GM23248 (cell line): Measurements from ENCODE around the gene PRKCA. TPM values are rescaled to one million over a fixed set of nuclear protein-coding genes. Genes with fewer than 3 reads are reported as not detected.

Source experiments
- DNase-seq: peaks from one replicate; pipeline ENCODE4 v3.0.0-alpha.2; 2015
- H2AFZ ChIP-seq: fragments of 200-600 bp; sonication (generic); 2 replicates; pipeline ENCODE4 v1.6.1; 2016; ENCODE audit warnings: antibody characterized with exemption
- H3F3A ChIP-seq: fragments of 200-600 bp; sonication (generic); 2 replicates; pipeline ENCODE4 v1.6.1; 2016; ENCODE audit warnings: mild to moderate bottlenecking, antibody characterized with exemption, mixed run types; ENCODE audit not compliant: insufficient read depth
- H3K27ac ChIP-seq: fragments of 200-600 bp; sonication (generic); 2 replicates; pipeline ENCODE4 v1.5.1; 2016; ENCODE audit warnings: mild to moderate bottlenecking
- H3K27me3 ChIP-seq: fragments of 200-600 bp; sonication (generic); replicated peaks from 2 replicates; pipeline ENCODE4 v1.6.1; 2016; ENCODE audit warnings: mild to moderate bottlenecking; ENCODE audit not compliant: insufficient read depth
- H3K36me3 ChIP-seq: fragments of 200-600 bp; sonication (generic); 2 replicates; pipeline ENCODE4 v1.6.1; 2016; ENCODE audit warnings: low read depth, mild to moderate bottlenecking
- H3K4me1 ChIP-seq: fragments of 200-600 bp; sonication (generic); 2 replicates; pipeline ENCODE4 v1.6.1; 2016; ENCODE audit warnings: mild to moderate bottlenecking; ENCODE audit not compliant: insufficient read depth
- H3K4me2 ChIP-seq: fragments of 200-600 bp; sonication (generic); one replicate; pipeline ENCODE4 v1.6.1; 2016; ENCODE audit warnings: mild to moderate bottlenecking; ENCODE audit not compliant: unreplicated experiment
- H3K4me3 ChIP-seq: fragments of 200-600 bp; sonication (generic); 2 replicates; pipeline ENCODE4 v1.5.1; 2016; ENCODE audit warnings: mild to moderate bottlenecking
- H3K79me2 ChIP-seq: fragments of 200-600 bp; sonication (generic); 2 replicates; pipeline ENCODE4 v1.6.1; 2016; ENCODE audit warnings: mild to moderate bottlenecking; ENCODE audit not compliant: insufficient read depth
- H3K9ac ChIP-seq: fragments of 200-600 bp; sonication (generic); 2 replicates; pipeline ENCODE4 v1.6.1; 2016; ENCODE audit warnings: mild to moderate bottlenecking
- H3K9me2 ChIP-seq: fragments of 200-600 bp; sonication (generic); 2 replicates; pipeline ENCODE4 v1.6.1; 2016; ENCODE audit warnings: mixed run types, mild to moderate bottlenecking, moderate library complexity; ENCODE audit not compliant: insufficient read depth
- H3K9me3 ChIP-seq: fragments of 200-600 bp; sonication (generic); one replicate; pipeline ENCODE4 v1.6.1; 2017; ENCODE audit warnings: low read depth
- H4K20me1 ChIP-seq: fragments of 200-600 bp; sonication (generic); 2 replicates; pipeline ENCODE4 v1.6.0; 2016; ENCODE audit not compliant: insufficient read depth
- EZH2 ChIP-seq: fragments of 200-600 bp; sonication (generic); IDR thresholded peaks from 2 replicates; pipeline ENCODE4 v1.6.1; 2018; ENCODE audit warnings: antibody characterized with exemption, mild to moderate bottlenecking; ENCODE audit not compliant: insufficient read depth, poor library complexity, severe bottlenecking
- EZH2phosphoT487 ChIP-seq: fragments of 200-600 bp; sonication (generic); IDR thresholded peaks from 2 replicates; pipeline ENCODE4 v1.6.1; 2018; ENCODE audit warnings: antibody characterized with exemption, moderate library complexity, mild to moderate bottlenecking, low read depth; ENCODE audit not compliant: insufficient read depth
- WGBS, 2 experiments: methylation state at CpG; one replicate each; pipeline ENCODE4 v1.1.6; 2015 to 2017; ENCODE audit warnings: low lambda C conversion rate in 2 of 2, low coverage in 1 of 2; ENCODE audit errors: missing lambda C conversion rate in 2 of 2; 5-methylcytosine and 5-hydroxymethylcytosine counted together
- in situ Hi-C: fragments of 300-500 bp; cut with MboI; formaldehyde crosslinking; loops from 2 replicates; pipeline ENCODE4 v1.15.0; 2020
- polyA plus RNA-seq: library from polyadenylated mRNA; unstranded; fragments of >200 nt; fragmentation: Nextera tagmentation; extraction: Ambion mirVana; gene quantifications from 2 replicates; pipeline ENCODE4 v1.2.1, GENCODE V29; 2016
- total RNA-seq: library from RNA; depleted of rRNA; stranded (reverse); fragments of >200 nt; shearing (Covaris generic); gene quantifications from 2 replicates; pipeline ENCODE4 v1.2.3, GENCODE V29; 2014

PRKCA gene
- total and polyA plus RNA-seq, 2 experiments from 2014 or later, result 17.3 to 28.5 TPM

GRCh38 chr17:66268247-66268927 lies 34.0 kb upstream of the PRKCA start:
- no peaks in the 10 kb centered on the region for H3K9me3 ChIP-seq
- peak; percentile 94 for DNase-seq
- in situ Hi-C loops, result loop anchor here (25.0 kb wide), 1 partner anchor 294 kb away; no protein-coding TSS in a partner anchor
- no peaks in the 10 kb centered on the region for H3K36me3 ChIP-seq
- H4K20me1 ChIP-seq, result no peaks in the 10 kb centered on the region
- H3K27ac ChIP-seq, result no peak overlapping the region
- H3K27me3 ChIP-seq, result no peaks in the 10 kb centered on the region
- H3K4me1 ChIP-seq, result peaks cover 20% of the 10 kb centered on the region
- no peaks in the 10 kb centered on the region for H3K79me2 ChIP-seq
- 49 to 51% methylated on average over 8 of the region's 8 CpGs for WGBS, 2 experiments
- TF ChIP-seq EZH2 (no peak), EZH2phosphoT487 (no peak)
- no peak overlapping the region for H3K4me3 ChIP-seq
- peak overlapping the region; percentile 18 for H3K4me2 ChIP-seq
- no peak overlapping the region for H3K9ac ChIP-seq
- no peaks in the 10 kb centered on the region for H3K9me2 ChIP-seq
- peaks cover 22% of the 10 kb centered on the region for H3F3A ChIP-seq
- no peak overlapping the region for H2AFZ ChIP-seq

- Histone ChIP-seq H3K36me3 (no peaks in the 10 kb centered on the region), H3F3A (peaks cover 38% of the 10 kb centered on the region), H4K20me1 (no peaks in the 10 kb centered on the region), H2AFZ (no peak overlapping the region), H3K9me3 (no peaks in the 10 kb centered on the region), H3K27ac (no peak overlapping the region), H3K4me2 (no peak overlapping the region), H3K4me1 (peaks cover 26% of the 10 kb centered on the region), H3K9me2 (no peaks in the 10 kb centered on the region), H3K9ac (no peak overlapping the region), H3K27me3 (no peaks in the 10 kb centered on the region), H3K79me2 (no peaks in the 10 kb centered on the region), H3K4me3 (no peak overlapping the region)
- WGBS, 2 experiments, result 69 to 78% methylated on average over 2 of the region's 2 CpGs
- no peak for DNase-seq
- in situ Hi-C loops, result loop anchor here (25.0 kb wide), 1 partner anchor 292 kb away; no protein-coding TSS in a partner anchor
- TF ChIP-seq EZH2phosphoT487 (no peak), EZH2 (no peak)
Observed at GRCh38 chr17:66270106-66270505, 32.3 kb upstream of the PRKCA start.

- DNase-seq, result no peak
- Histone ChIP-seq H3K9me3 (no peaks in the 10 kb centered on the region), H3K9ac (no peak overlapping the region), H3K79me2 (no peaks in the 10 kb centered on the region), H3K36me3 (no peaks in the 10 kb centered on the region), H3K4me1 (peaks cover 34% of the 10 kb centered on the region), H3F3A (peaks cover 45% of the 10 kb centered on the region), H3K9me2 (no peaks in the 10 kb centered on the region), H3K4me2 (no peak overlapping the region), H2AFZ (no peak overlapping the region), H4K20me1 (no peaks in the 10 kb centered on the region), H3K4me3 (no peak overlapping the region), H3K27ac (no peak overlapping the region), H3K27me3 (no peaks in the 10 kb centered on the region)
- in situ Hi-C loops, result loop anchor here (25.0 kb wide), 1 partner anchor 291 kb away; no protein-coding TSS in a partner anchor
- 98 to 100% methylated on average over 3 of the region's 3 CpGs for WGBS, 2 experiments
- no peak for TF ChIP-seq EZH2phosphoT487
- TF ChIP-seq EZH2, result no peak
Observed at GRCh38 chr17:66271512-66271911, 30.9 kb upstream of the PRKCA start.

- no peak for TF ChIP-seq EZH2
- TF ChIP-seq EZH2phosphoT487, result peak; percentile 78; the same call in 1 of the 2 replicates
- DNase-seq, result peak; percentile 94
- WGBS, 2 experiments, result 6 to 10% methylated on average over 5 of the region's 5 CpGs
- no peaks in the 10 kb centered on the region for H3K9me2 ChIP-seq
- no peaks in the 10 kb centered on the region for H4K20me1 ChIP-seq
- H2AFZ ChIP-seq, result peak overlapping the region; percentile 49; the same call in 1 of the 2 replicates
- H3K79me2 ChIP-seq, result no peaks in the 10 kb centered on the region
- H3K4me1 ChIP-seq, result peaks cover 35% of the 10 kb centered on the region
- no peaks in the 10 kb centered on the region for H3K36me3 ChIP-seq
- H3K27ac ChIP-seq, result peak overlapping the region; percentile 73
- peak overlapping the region; percentile 77 for H3K4me2 ChIP-seq
- in situ Hi-C loops, result loop anchor here (25.0 kb wide), 1 partner anchor 289 kb away; no protein-coding TSS in a partner anchor
- peak overlapping the region; percentile 49 for H3K9ac ChIP-seq
- peak overlapping the region; percentile 57 for H3K4me3 ChIP-seq
- peaks cover 50% of the 10 kb centered on the region for H3F3A ChIP-seq
- H3K27me3 ChIP-seq, result no peaks in the 10 kb centered on the region
- no peaks in the 10 kb centered on the region for H3K9me3 ChIP-seq
Observed at GRCh38 chr17:66272811-66273585, 29.4 kb upstream of the PRKCA start.
